K562 (cell line): ENCODE data around the gene LAMTOR5. TPM values are rescaled to one million over a fixed set of nuclear protein-coding genes. Genes with fewer than 3 reads are reported as not detected.

ENCODE experiments used
- ATAC-seq: fragments of 200-7000 bp; cut with Tn5 transposase; 3 replicates; pipeline ENCODE4 v1.9.1; 2020; ENCODE audit warnings: moderate library complexity
- BruUV-seq: library from RNA; stranded (reverse); fragments of 400-500 nt; replicated peaks from 2 replicates; lab custom pipeline; 2021; lab: Mats Ljungman, UMichigan
- CTCF ChIA-PET: fragments of 300-600 bp; formaldehyde crosslinking; extraction: SDS; loops from one replicate; lab custom pipeline; 2021; ENCODE audit warnings: low intra/inter-chr PET ratio; lab: Yijun Ruan, JAX
- POLR2A ChIA-PET: fragments of 300-600, 350-650 bp; sonication (Branson Sonifier 250); formaldehyde crosslinking; extraction: SDS; loops from one replicate; lab custom pipeline; 2021; ENCODE audit warnings: antibody characterized with exemption, inconsistent platforms; lab: Yijun Ruan, JAX
- DNase-seq, 4 experiments: peaks; one replicate each; pipeline versions ENCODE4 v3.0.0 to v3.0.0-alpha.2; 2011 to 2018; ENCODE audit warnings: low spot score in 3 of 4, mixed read lengths in 3 of 4; ENCODE audit errors: extremely low read depth in 1 of 4
- FAIRE-seq: peaks from 2 replicates; lab custom pipeline; 2011; peaks lifted over from hg19 to GRCh38; lab: Jason Lieb, UNC
- H2AFZ ChIP-seq: 2 replicates; pipeline ENCODE4 v1.6.0; 2011; ENCODE audit warnings: low read depth, low read length, control low read depth, inconsistent platforms
- H3K27ac ChIP-seq: fragments of 200-600 bp; 3 replicates; pipeline ENCODE4 v1.8.0; 2011; ENCODE audit warnings: low read depth, mild to moderate bottlenecking, control low read depth, inconsistent platforms, low read length, moderate library complexity, mixed read lengths; ENCODE audit errors: extremely low read depth
- H3K27me3 ChIP-seq, 2 experiments: fragments of 300-600 bp in 1 of 2; 2 replicates in 1 of 2; 3 replicates in 1 of 2; pipeline versions ENCODE4 v1.6.0 to v1.8.0; 2011; ENCODE audit warnings: inconsistent platforms in 2 of 2, low read length in 2 of 2, mild to moderate bottlenecking in 1 of 2, mixed read lengths in 1 of 2, moderate library complexity in 1 of 2; ENCODE audit not compliant: control insufficient read depth in 2 of 2, insufficient read depth in 2 of 2
- H3K36me3 ChIP-seq: fragments of 300-600 bp; 3 replicates; pipeline ENCODE4 v1.8.0; 2011; ENCODE audit warnings: mild to moderate bottlenecking, low read length, inconsistent platforms; ENCODE audit not compliant: control insufficient read depth, insufficient read depth
- H3K4me1 ChIP-seq, 2 experiments: fragments of 200-600 bp in 1 of 2; replicated peaks in 1 of 2; 2 replicates in 1 of 2; 3 replicates in 1 of 2; pipeline versions ENCODE4 v1.5.1 to v1.8.0; 2011; ENCODE audit warnings: inconsistent platforms in 2 of 2, low read length in 2 of 2, mild to moderate bottlenecking in 1 of 2, mixed read lengths in 1 of 2, moderate library complexity in 1 of 2; ENCODE audit not compliant: control insufficient read depth in 2 of 2, insufficient read depth in 2 of 2
- H3K4me2 ChIP-seq: 2 replicates; pipeline ENCODE4 v1.6.1; 2011; ENCODE audit warnings: low read length, control low read depth, inconsistent platforms, mixed read lengths; ENCODE audit not compliant: insufficient read depth
- H3K4me3 ChIP-seq: fragments of 200-600 bp; sonication (generic), shearing (Covaris generic); 2 replicates; pipeline ENCODE4 v1.5.1; 2016; ENCODE audit warnings: control low read depth, inconsistent platforms
- H3K79me2 ChIP-seq: fragments of 200-600 bp; 3 replicates; pipeline ENCODE4 v1.8.0; 2011; ENCODE audit warnings: low read length, inconsistent platforms; ENCODE audit not compliant: control insufficient read depth, insufficient read depth
- H3K9ac ChIP-seq, 2 experiments: 2 replicates each; pipeline versions ENCODE4 v1.6.0 to v1.6.1; 2011; ENCODE audit warnings: low read depth in 2 of 2, low read length in 2 of 2, control low read depth in 1 of 2, inconsistent platforms in 1 of 2, mild to moderate bottlenecking in 1 of 2, mixed read lengths in 1 of 2; ENCODE audit not compliant: insufficient read depth in 1 of 2
- H3K9me1 ChIP-seq: one replicate; pipeline ENCODE4 v1.6.0; 2011; ENCODE audit warnings: inconsistent platforms, mild to moderate bottlenecking, low read length, moderate library complexity; ENCODE audit not compliant: control insufficient read depth, insufficient read depth
- H3K9me3 ChIP-seq: replicated peaks from 2 replicates; pipeline ENCODE4 v1.5.1; 2011; ENCODE audit warnings: low read depth, low read length, inconsistent platforms; ENCODE audit not compliant: control insufficient read depth, insufficient read depth
- H4K20me1 ChIP-seq: replicated peaks from 2 replicates; pipeline ENCODE4 v1.6.1; 2011; ENCODE audit warnings: low read length, inconsistent platforms, mixed read lengths; ENCODE audit not compliant: control insufficient read depth, insufficient read depth
- FOXA3 ChIP-seq, 2 experiments: fragments of 450-650 bp in 1 of 2; sonication (generic) in 1 of 2; formaldehyde crosslinking; IDR thresholded peaks in 1 of 2; conservative IDR thresholded peaks in 1 of 2; 2 replicates each; pipeline versions ENCODE4 v1.4.0 to v1.8.0; 2020 to 2022; ENCODE audit warnings: mild to moderate bottlenecking in 2 of 2, missing genetic modification reagents in 1 of 2
- HDAC8 ChIP-seq: fragments of 450-650 bp; IDR thresholded peaks from 2 replicates; pipeline ENCODE4 v1.6.1; 2016; ENCODE audit warnings: mild to moderate bottlenecking, missing genetic modification characterization, moderate library complexity, missing compliant biosample characterization
- NELFE ChIP-seq: IDR thresholded peaks from 2 replicates; pipeline ENCODE4 v1.6.1; 2011; ENCODE audit warnings: mild to moderate bottlenecking; ENCODE audit not compliant: insufficient read depth, insufficient read length
- RBM25 ChIP-seq: fragments of 200-400 bp; formaldehyde crosslinking; IDR thresholded peaks from 2 replicates; pipeline ENCODE4 v1.6.1; 2018; ENCODE audit warnings: low read length, low read depth, moderate library complexity; ENCODE audit not compliant: severe bottlenecking
- SRF ChIP-seq, 2 experiments: fragments of 250-450, 450-650 bp in 1 of 2; sonication (Bioruptor Pico) in 1 of 2; sonication (generic) in 1 of 2; formaldehyde crosslinking; IDR thresholded peaks; 2 replicates each; pipeline versions ENCODE4 v1.5.0 to v1.5.1; 2020 to 2022; ENCODE audit warnings: mild to moderate bottlenecking in 1 of 2, missing genetic modification reagents in 1 of 2
- XRCC3 ChIP-seq: fragments of 450-650 bp; IDR thresholded peaks from 2 replicates; pipeline ENCODE4 v1.6.1; 2017; ENCODE audit warnings: mild to moderate bottlenecking, moderate library complexity
- XRCC4 ChIP-seq: IDR thresholded peaks from one replicate; pipeline ENCODE4 v1.6.1; 2011; ENCODE audit not compliant: insufficient read depth, insufficient read length; ENCODE audit errors: extremely low read depth
- ZBTB8A ChIP-seq: fragments of 450-650 bp; IDR thresholded peaks from 2 replicates; pipeline ENCODE4 v1.6.1; 2018; ENCODE audit warnings: mild to moderate bottlenecking, moderate library complexity; ENCODE audit not compliant: partially characterized antibody
- ZNF695 ChIP-seq: fragments of 450-650 bp; formaldehyde crosslinking; IDR thresholded peaks from 2 replicates; pipeline ENCODE4 v1.4.0; 2020; ENCODE audit warnings: mild to moderate bottlenecking, moderate library complexity
- WGBS: fragments of 100-300 bp; shearing (Covaris generic); methylation state at CpG from one replicate; pipeline ENCODE4 v1.1.6; 2016; ENCODE audit warnings: low coverage, mixed read lengths; ENCODE audit not compliant: insufficient coverage; ENCODE audit errors: missing lambda C conversion rate; 5-methylcytosine and 5-hydroxymethylcytosine counted together
- in situ Hi-C: fragments of 300-500 bp; cut with MboI; formaldehyde crosslinking; loops from 4 replicates; pipeline ENCODE4 v1.15.0; 2018; ENCODE audit warnings: inconsistent platforms, mixed read lengths
- intact Hi-C: fragments of 100-400 bp; cut with micrococcal nuclease; formaldehyde crosslinking; loops from 2 replicates; pipeline ENCODE4 v1.14.2; 2022
- polyA plus RNA-seq, 8 experiments: library from polyadenylated mRNA; depleted of rRNA in 4 of 8; stranded (reverse) in 5 of 8; unstranded in 3 of 8; fragments of >200 nt; fragmentation: Nextera tagmentation in 2 of 8; fragmentation: Illumina TruSeq in 1 of 8; extraction: Ambion mirVana in 2 of 8; extraction: Trizol in 1 of 8; gene quantifications; 2 replicates each; pipeline versions ENCODE4 v1.2.1 to v1.2.3, GENCODE V29; 2011 to 2014; ENCODE audit warnings: inconsistent platforms in 1 of 8, missing spikeins in 1 of 8
- total RNA-seq, 7 experiments: library from RNA; depleted of rRNA in 6 of 7; stranded (reverse); fragments of >200 nt in 6 of 7; fragmentation: Illumina TruSeq in 2 of 7; extraction: Trizol in 2 of 7; gene quantifications; 2 replicates each; pipeline versions ENCODE4 v1.2.1 to v1.2.3, GENCODE V29; 2011 to 2021; ENCODE audit warnings: low replicate concordance in 1 of 7
- TF ChIP-seq, protein P1 (sequence below): sonication (generic); formaldehyde crosslinking; IDR thresholded peaks from 2 replicates; pipeline ENCODE4 v1.9.0; 2022; ENCODE audit warnings: mild to moderate bottlenecking, missing genetic modification reagents
- TF ChIP-seq, protein P2 (sequence below), 2 experiments: IDR thresholded peaks; 2 replicates each; pipeline ENCODE4 v1.6.1; 2011; ENCODE audit warnings: borderline replicate concordance in 1 of 2, control low read depth in 1 of 2, low read depth in 1 of 2, low read length in 1 of 2, mild to moderate bottlenecking in 1 of 2, mixed read lengths in 1 of 2, moderate library complexity in 1 of 2; ENCODE audit not compliant: insufficient read depth in 1 of 2, insufficient read length in 1 of 2, poor library complexity in 1 of 2, severe bottlenecking in 1 of 2; ENCODE audit errors: extremely low read depth in 1 of 2
- TF ChIP-seq, protein P3 (sequence below): sonication (generic); formaldehyde crosslinking; IDR thresholded peaks from 2 replicates; pipeline ENCODE4 v1.8.0; 2022; ENCODE audit warnings: mild to moderate bottlenecking, missing genetic modification reagents

The LAMTOR5 gene
- total and polyA plus RNA-seq, 9 of the 15 experiments (the other 6 are each of a cell fraction or from before 2014, with no cell fraction given): 118 to 712 (median 241) TPM

DNA sequence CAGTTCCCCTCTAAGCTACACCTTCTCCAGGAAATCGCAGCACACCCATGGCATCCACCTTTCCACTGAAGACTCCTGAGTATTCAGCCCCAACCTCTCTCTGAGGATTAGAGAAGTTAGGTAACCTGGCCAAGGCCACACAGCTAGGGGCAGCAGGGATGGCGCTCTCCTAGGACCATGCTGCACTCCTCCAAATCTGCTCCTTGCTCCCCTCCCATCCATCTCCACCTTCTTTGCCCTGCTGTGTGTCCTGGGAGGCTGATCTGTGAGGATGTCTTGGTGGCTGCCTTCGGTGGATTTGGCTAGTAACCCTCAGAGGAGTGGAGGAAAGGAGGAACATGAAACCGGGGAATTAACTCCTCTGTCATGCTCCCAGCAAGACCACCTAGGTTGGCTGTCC, 23.4 kb upstream of the LAMTOR5 start:
- 3% methylated on average over 4 of the region's 4 CpGs for WGBS
- in situ Hi-C loops (no loop called here), intact Hi-C loops (no loop called here)
- BruUV-seq: no TSS peak
- Histone ChIP-seq H4K20me1 (0 out of 2 replicates have a peak, but pooled peaks cover 3% of the 10 kb centered on the region), H3K36me3 (no peaks in the 10 kb centered on the region), H3K79me2 (no peaks in the 10 kb centered on the region), H3K4me3 (no peak overlapping the region), H2AFZ (no peak overlapping the region), H3K4me1 (peaks cover 10 to 23% of the 10 kb centered on the region in 2 experiments; a peak in 4 of 5 replicates), H3K9ac (no peak overlapping the region; a peak in 1 of 4 replicates), H3K4me2 (no peak overlapping the region), H3K9me1 (no peaks in the 10 kb centered on the region), H3K27me3 (peaks cover 32 to 53% of the 10 kb centered on the region in 2 experiments), H3K27ac (no peak overlapping the region), H3K9me3 (no peaks in the 10 kb centered on the region)
- no peak for FAIRE-seq
- no peak for DNase-seq
- ChIA-PET CTCF (no interaction called here), POLR2A (interaction anchor here (0.5 to 3.5 kb wide), 8 partner anchors 10 to 1927 kb away, joined by 3 to 24 read pairs (median 4); no protein-coding TSS in a partner anchor)
- no peak for ATAC-seq
- TF ChIP-seq NELFE: no peak
- no peak for TF ChIP-seq HDAC8
- TF ChIP-seq, protein P1, sequence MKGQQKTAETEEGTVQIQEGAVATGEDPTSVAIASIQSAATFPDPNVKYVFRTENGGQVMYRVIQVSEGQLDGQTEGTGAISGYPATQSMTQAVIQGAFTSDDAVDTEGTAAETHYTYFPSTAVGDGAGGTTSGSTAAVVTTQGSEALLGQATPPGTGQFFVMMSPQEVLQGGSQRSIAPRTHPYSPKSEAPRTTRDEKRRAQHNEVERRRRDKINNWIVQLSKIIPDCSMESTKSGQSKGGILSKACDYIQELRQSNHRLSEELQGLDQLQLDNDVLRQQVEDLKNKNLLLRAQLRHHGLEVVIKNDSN (CRISPR knock-in tag): no peak
- TF ChIP-seq RBM25: no peak
- TF ChIP-seq XRCC3: no peak
- TF ChIP-seq ZNF695 (CRISPR knock-in tag): no peak
- no peak for TF ChIP-seq ZBTB8A
- no peak for TF ChIP-seq SRF (CRISPR knock-in tag; IDR thresholded peaks at IDR 0.05)
- no peak for TF ChIP-seq XRCC4
- TF ChIP-seq, protein P2, sequence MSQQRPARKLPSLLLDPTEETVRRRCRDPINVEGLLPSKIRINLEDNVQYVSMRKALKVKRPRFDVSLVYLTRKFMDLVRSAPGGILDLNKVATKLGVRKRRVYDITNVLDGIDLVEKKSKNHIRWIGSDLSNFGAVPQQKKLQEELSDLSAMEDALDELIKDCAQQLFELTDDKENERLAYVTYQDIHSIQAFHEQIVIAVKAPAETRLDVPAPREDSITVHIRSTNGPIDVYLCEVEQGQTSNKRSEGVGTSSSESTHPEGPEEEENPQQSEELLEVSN (IDR thresholded peaks at IDR 0.05; ENCODE audit: borderline replicate concordance in 1 of 2, extremely low read depth in 1 of 2, insufficient read depth in 1 of 2, insufficient read length in 1 of 2, low read depth in 1 of 2, low read length in 1 of 2, poor library complexity in 1 of 2, severe bottlenecking in 1 of 2): no peak
- TF ChIP-seq, protein P3, sequence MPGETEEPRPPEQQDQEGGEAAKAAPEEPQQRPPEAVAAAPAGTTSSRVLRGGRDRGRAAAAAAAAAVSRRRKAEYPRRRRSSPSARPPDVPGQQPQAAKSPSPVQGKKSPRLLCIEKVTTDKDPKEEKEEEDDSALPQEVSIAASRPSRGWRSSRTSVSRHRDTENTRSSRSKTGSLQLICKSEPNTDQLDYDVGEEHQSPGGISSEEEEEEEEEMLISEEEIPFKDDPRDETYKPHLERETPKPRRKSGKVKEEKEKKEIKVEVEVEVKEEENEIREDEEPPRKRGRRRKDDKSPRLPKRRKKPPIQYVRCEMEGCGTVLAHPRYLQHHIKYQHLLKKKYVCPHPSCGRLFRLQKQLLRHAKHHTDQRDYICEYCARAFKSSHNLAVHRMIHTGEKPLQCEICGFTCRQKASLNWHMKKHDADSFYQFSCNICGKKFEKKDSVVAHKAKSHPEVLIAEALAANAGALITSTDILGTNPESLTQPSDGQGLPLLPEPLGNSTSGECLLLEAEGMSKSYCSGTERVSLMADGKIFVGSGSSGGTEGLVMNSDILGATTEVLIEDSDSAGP (CRISPR knock-in tag): no peak
- no peak for TF ChIP-seq FOXA3 (CRISPR knock-in tag; conservative IDR thresholded peaks at IDR 0.05 in 1 of 2, IDR thresholded peaks at IDR 0.05 in 1 of 2)
